ENCODE results near the gene CACNB4.

GRCh38 chr2:151793123-151793522 is 305.7 kb downstream of the CACNB4 start:
- TF ChIP-seq, protein P1, sequence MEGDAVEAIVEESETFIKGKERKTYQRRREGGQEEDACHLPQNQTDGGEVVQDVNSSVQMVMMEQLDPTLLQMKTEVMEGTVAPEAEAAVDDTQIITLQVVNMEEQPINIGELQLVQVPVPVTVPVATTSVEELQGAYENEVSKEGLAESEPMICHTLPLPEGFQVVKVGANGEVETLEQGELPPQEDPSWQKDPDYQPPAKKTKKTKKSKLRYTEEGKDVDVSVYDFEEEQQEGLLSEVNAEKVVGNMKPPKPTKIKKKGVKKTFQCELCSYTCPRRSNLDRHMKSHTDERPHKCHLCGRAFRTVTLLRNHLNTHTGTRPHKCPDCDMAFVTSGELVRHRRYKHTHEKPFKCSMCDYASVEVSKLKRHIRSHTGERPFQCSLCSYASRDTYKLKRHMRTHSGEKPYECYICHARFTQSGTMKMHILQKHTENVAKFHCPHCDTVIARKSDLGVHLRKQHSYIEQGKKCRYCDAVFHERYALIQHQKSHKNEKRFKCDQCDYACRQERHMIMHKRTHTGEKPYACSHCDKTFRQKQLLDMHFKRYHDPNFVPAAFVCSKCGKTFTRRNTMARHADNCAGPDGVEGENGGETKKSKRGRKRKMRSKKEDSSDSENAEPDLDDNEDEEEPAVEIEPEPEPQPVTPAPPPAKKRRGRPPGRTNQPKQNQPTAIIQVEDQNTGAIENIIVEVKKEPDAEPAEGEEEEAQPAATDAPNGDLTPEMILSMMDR (IDR thresholded peaks at IDR 0.05), result no peak
- no peak for TF ChIP-seq POLR2AphosphoS5 (IDR thresholded peaks at IDR 0.05)

Data from prostate gland (tissue), 2 donors.